ENCODE measurements around the gene OR6J1.
"Not testable (repeated sequence)": the region's sequence is repeated elsewhere in the genome, so short reads cannot be mapped to it uniquely, and the experiment has no call there.

Gene OR6J1

DNA sequence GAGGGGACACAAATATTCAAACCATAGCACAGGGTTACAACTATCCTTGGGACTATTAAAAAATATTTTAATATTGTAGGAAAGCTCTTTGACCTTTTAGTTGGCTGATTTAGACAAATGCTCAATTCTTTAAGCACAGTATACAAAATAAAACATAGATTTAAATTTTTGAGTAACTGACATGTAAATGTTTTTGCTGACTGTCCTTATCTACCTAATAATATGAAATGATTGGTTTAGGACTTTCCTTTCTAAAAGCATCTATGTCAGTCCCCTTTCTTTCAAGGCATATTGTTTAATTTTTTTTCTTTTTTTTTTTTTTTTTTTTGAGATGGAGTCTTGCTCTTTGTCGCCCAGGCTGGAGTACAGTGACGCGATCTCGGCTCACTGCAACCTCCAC is 16.5 kb upstream of the OR6J1 start:
- Mint-ChIP-seq H3K4me3 (no peak overlapping the region), H3K9me3 (no peaks in the 10 kb centered on the region), H3K36me3 (ENCODE audit: low read depth) (no peaks in the 10 kb centered on the region), H3K4me1 (ENCODE audit: low read depth) (peaks cover 3% of the 10 kb centered on the region), H3K27ac (no peak overlapping the region), H3K27me3 (ENCODE audit: low read depth) (peaks cover 9% of the 10 kb centered on the region)

DNA sequence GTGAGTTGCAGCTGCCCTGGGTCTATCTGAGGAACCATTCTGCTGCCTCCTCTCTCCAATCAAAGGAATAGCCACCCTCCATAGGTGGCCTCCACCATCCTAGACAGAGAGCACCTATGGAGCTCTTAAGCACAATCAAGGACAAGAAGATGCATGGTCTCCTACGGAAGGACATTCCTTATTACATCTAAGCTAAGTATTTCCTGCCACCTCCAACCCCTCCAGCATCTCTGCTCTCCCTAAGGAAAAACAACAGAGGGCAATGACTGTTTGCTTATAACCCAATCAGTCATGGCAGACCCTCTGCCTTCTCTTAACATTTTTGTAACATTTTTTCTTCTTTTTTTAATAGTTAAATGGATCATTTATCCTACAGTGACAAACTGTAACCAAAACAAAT is 14.8 kb upstream of the OR6J1 start:
- Mint-ChIP-seq H3K4me3 (no peak overlapping the region), H3K27me3 (ENCODE audit: low read depth) (peaks cover 5% of the 10 kb centered on the region), H3K36me3 (ENCODE audit: low read depth) (no peaks in the 10 kb centered on the region)

DNA sequence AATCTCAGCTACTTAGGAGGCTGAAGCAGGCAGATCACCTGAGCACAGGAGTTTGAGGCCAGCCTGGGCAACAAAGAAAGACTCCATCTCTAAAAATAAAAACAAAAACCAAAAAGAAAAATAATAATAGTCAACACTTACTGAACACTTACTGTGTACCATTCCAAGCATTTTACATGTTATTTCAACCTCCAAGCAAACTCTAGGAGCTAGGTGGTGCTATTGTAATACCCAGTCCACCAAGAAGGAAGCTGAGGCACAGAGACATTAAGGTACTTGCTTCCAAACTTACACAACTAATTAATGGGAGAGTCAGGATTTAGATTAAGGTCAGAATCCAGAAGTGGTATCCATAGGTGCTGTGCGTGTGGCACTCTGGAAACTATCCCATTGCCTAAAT is 13.7 kb upstream of the OR6J1 start:
- Mint-ChIP-seq H3K27ac (no peak overlapping the region), H3K36me3 (ENCODE audit: low read depth) (no peaks in the 10 kb centered on the region), H3K4me3 (no peak overlapping the region), H3K9me3 (no peaks in the 10 kb centered on the region), H3K4me1 (ENCODE audit: low read depth) (no peaks in the 10 kb centered on the region), H3K27me3 (ENCODE audit: low read depth) (peaks cover 4% of the 10 kb centered on the region)

More for the DNA sequence above, 14.8 kb upstream of the OR6J1 start:
- Mint-ChIP-seq H3K9me3 (no peaks in the 10 kb centered on the region), H3K4me1 (ENCODE audit: low read depth) (peaks cover under 1% of the 10 kb centered on the region), H3K27ac (no peak overlapping the region)

DNA sequence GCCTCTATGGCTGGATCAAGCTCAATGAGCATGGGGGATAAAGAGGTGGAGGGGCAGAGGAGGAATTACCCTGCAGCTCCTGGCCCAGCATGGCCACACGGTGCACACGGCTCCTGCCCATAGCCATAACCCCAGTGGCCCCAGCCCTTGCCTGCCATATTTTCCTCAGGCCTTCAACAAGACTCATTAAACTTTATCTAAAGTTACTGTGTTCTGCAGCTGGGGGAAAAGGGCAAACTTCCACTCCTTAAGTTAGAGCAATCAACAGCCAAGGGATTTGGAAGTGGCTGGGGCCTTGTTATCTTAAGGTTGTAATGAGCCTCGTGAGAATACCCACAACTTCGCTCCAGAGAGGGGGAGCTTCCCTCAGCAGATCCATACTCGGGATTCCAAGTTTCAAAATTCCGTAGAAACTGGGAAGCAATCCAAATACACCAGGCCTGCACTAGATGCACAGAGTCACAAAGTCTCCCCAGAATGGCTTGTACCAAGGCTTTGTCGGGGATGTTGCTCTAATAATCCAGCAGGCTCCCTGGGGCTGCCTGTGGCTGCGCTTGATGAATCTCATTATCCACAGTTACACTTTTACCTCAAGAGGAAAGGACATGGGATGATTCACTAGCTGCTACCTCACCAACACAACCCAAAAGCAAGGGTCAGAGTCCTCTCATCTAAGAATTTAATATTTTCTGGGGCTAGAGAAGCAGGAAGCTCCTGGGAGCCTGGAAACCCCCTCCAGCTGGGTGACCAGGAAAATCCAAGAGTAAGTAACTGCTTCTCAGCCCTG is 13.0 kb upstream of the OR6J1 start:
- no peak overlapping the region for H3K4me3 Mint-ChIP-seq
- no peaks in the 10 kb centered on the region for H3K9me3 Mint-ChIP-seq
- no peaks in the 10 kb centered on the region for H3K4me1 Mint-ChIP-seq (ENCODE audit: low read depth)
- peaks cover 4% of the 10 kb centered on the region for H3K27me3 Mint-ChIP-seq (ENCODE audit: low read depth)
- no peak overlapping the region for H3K27ac Mint-ChIP-seq
- no peaks in the 10 kb centered on the region for H3K36me3 Mint-ChIP-seq (ENCODE audit: low read depth)

DNA sequence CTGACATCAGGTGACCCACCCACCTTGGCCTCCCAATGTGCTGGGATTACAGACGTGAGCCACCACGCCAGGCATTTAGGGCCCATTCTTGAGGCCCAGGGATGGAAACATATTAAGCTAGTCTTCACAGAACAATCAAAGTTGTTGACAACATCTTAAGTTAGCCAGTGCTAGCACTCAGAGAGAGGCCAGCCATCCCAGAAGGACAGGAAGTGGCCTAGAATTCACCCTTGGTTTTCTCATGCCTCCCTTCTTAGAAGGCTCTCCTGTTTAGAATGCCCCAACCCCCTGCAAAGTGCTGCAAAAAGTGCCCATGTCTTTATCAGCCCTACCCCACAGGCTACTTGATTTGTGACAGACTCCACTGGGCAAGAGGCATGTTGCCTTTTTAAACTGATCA is 12.1 kb upstream of the OR6J1 start:
- Mint-ChIP-seq H3K9me3 (no peaks in the 10 kb centered on the region), H3K4me1 (ENCODE audit: low read depth) (no peaks in the 10 kb centered on the region), H3K4me3 (no peak overlapping the region), H3K27ac (no peak overlapping the region), H3K27me3 (ENCODE audit: low read depth) (peaks cover 2% of the 10 kb centered on the region), H3K36me3 (ENCODE audit: low read depth) (no peaks in the 10 kb centered on the region)

DNA sequence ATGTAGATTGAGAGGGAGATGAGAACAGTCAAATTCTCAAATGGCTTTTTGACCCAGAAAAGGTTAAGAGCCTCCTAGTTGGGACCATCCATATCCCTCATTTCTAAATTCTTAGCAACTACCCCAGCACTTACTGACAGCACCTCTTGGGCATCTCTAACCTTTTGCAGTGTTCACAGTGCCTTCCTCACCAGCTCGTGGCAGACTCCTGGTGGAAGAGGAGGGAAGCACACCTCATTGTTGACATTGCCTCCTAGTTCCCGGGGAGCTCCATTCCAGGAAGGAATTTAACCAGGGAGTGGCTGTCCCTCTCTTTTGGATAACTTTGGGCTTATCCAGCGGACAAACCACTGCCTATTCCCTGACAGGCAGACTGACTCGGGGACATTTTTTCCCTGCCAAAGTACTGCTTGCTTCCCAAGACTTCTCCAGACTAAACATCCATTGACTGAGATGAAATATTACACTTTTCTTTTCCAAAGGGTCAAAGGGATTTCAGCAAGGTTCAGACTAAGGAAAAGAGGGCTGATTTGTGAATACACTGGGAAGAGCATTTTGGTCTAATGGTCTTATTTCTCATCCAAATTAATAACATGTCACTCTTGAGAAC is 9.0 kb upstream of the OR6J1 start:
- no peaks in the 10 kb centered on the region for H3K27me3 Mint-ChIP-seq (ENCODE audit: low read depth)
- H3K4me1 Mint-ChIP-seq (ENCODE audit: low read depth): no peaks in the 10 kb centered on the region
- H3K9me3 Mint-ChIP-seq: no peaks in the 10 kb centered on the region
- H3K36me3 Mint-ChIP-seq (ENCODE audit: low read depth): no peaks in the 10 kb centered on the region
- H3K4me3 Mint-ChIP-seq: no peak overlapping the region
- H3K27ac Mint-ChIP-seq: no peak overlapping the region

DNA sequence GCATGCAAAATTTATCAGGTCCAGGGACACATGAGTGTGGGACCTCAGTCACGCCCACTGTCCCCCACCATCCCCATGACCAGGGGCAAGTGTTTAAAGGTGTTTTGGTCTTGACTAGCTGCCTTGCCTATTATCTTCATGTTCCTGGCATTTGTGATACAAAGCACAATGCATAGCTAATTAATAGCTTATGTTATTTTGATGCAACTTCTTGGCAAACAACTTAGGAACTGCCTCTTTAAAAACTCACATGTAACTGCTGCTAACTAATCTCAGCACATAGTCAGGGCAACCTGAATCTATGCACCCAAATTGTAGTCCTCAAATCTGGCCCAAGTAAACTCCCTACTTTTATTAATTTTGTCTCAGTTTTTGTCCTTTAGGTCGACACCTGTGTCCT is 7.4 kb upstream of the OR6J1 start:
- H3K9me3 Mint-ChIP-seq: no peaks in the 10 kb centered on the region
- no peak overlapping the region for H3K27ac Mint-ChIP-seq
- no peaks in the 10 kb centered on the region for H3K27me3 Mint-ChIP-seq (ENCODE audit: low read depth)
- no peaks in the 10 kb centered on the region for H3K36me3 Mint-ChIP-seq (ENCODE audit: low read depth)
- H3K4me1 Mint-ChIP-seq (ENCODE audit: low read depth): no peaks in the 10 kb centered on the region
- no peak overlapping the region for H3K4me3 Mint-ChIP-seq

DNA sequence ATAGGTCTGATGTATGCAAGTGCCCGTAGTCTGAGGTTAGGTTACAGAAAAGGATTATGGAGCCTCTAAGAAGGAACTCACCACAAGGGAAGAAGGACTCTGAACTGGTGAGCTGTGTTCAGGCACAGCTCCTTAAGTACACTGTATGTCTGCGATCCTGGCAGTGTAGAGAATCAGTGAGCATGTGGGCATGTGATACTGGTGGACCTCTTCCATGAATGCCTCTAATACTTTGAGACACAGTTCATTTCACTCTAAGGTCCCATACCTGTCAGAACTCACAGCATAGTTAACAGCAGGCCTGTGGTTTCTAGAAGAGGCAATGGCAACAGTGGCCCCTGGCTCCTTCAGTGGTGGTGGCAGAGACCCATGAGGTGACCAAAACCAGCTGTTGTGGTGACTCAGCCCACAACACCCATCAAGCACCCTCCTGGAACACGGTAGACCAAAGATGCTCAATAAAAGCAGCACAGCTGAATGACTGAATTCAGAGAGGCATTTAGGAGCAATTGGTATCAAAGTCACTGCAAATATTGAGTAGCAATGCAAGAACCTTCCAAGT is 6.9 kb upstream of the OR6J1 start:
- H3K27me3 Mint-ChIP-seq (ENCODE audit: low read depth): no peaks in the 10 kb centered on the region
- H3K36me3 Mint-ChIP-seq (ENCODE audit: low read depth): no peaks in the 10 kb centered on the region
- H3K4me1 Mint-ChIP-seq (ENCODE audit: low read depth): no peaks in the 10 kb centered on the region
- H3K9me3 Mint-ChIP-seq: no peaks in the 10 kb centered on the region
- no peak overlapping the region for H3K27ac Mint-ChIP-seq
- no peak overlapping the region for H3K4me3 Mint-ChIP-seq

DNA sequence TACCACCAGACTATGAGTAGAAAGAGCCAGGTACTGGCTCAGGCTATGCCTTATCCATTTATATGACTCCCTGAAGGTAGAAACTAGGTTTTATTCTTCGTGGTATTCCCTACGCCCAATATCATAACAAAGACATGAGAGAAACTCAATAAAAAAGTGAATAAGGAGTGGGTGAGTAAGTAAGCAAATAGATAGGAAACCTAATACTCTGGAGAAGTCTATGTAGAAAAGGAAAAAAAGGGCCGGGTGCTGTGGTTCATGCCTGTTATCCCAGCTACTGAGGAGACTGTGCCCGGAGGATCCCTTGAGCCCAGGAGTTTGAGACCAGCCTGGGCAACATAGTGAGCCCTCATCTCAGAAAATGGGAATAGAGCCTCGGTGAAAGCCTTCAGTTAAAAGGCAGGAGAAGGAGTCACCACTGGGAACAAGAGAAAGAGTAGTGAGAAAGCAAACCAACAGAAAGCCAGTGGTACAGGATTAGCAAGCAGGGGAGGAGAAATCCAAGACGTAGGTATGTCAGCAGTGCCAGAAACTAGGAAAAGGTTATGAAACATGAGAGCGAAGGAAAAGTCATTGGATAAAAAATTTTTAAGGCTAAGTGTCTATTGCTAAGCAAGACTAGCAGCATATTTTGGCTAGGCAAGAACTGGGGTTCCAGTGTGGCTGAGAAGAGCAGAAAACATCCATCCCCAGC is 6.0 kb upstream of the OR6J1 start:
- Mint-ChIP-seq H3K36me3 (ENCODE audit: low read depth) (no peaks in the 10 kb centered on the region), H3K27ac (no peak overlapping the region), H3K4me1 (ENCODE audit: low read depth) (no peaks in the 10 kb centered on the region), H3K27me3 (ENCODE audit: low read depth) (no peaks in the 10 kb centered on the region), H3K4me3 (no peak overlapping the region), H3K9me3 (no peaks in the 10 kb centered on the region)

DNA sequence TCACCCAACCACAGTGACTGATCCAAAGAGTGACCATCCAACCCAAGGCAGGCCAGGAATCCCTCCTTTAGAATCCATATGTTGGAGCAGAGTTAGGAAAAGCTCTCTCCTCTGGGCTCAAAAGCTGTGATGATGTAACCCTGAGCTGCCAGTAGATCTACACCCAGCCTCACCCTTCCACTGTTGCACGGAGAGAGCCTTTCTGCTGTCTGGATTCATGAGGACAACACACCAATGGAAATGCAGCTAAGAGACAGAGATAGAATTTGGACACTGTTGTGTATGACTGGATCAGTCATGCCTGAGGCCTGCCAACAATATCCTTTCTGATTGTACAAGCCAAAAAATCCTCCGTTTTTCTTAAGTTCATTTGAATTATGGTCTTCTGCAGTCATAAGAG is 4.4 kb upstream of the OR6J1 start:
- H3K36me3 Mint-ChIP-seq (ENCODE audit: low read depth): no peaks in the 10 kb centered on the region
- no peaks in the 10 kb centered on the region for H3K9me3 Mint-ChIP-seq
- no peak overlapping the region for H3K27ac Mint-ChIP-seq
- H3K27me3 Mint-ChIP-seq (ENCODE audit: low read depth): no peaks in the 10 kb centered on the region
- no peak overlapping the region for H3K4me3 Mint-ChIP-seq
- peaks cover 4% of the 10 kb centered on the region for H3K4me1 Mint-ChIP-seq (ENCODE audit: low read depth)

DNA sequence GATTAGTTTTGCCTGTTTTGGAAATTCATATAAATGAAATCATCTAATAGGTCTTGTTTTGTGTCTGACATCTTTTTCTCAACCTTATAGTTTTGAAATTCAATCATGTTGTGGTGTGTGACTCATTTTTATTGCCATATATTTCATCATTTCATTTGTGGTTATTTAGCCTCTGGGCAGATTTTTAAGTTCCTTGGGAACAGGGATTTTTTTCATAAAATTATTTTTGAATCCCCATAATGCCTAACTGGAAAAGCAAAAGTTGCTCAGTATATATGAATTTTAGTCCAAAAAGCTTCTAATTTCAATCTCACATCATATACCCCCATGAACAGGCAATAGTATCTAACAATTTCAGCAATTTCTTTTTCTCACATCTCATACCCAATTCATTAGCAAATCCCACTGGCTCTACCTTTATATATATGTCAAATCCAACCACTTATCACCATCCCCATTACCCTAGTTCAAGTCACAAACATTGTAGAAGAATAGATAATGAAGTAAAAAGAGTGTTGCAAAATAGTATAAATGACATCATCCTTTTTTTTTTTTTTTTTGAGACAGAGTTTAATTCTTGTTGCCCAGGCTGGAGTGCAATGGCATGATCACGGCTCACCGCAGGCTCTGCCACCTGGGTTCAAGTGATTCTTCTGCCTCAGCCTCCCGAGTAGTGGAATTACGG is 2.6 kb upstream of the OR6J1 start:
- H3K4me1 Mint-ChIP-seq (ENCODE audit: low read depth): peaks cover 4% of the 10 kb centered on the region
- H3K27ac Mint-ChIP-seq: no peak overlapping the region
- H3K4me3 Mint-ChIP-seq: no peak overlapping the region
- no peaks in the 10 kb centered on the region for H3K9me3 Mint-ChIP-seq
- H3K27me3 Mint-ChIP-seq (ENCODE audit: low read depth): no peaks in the 10 kb centered on the region
- H3K36me3 Mint-ChIP-seq (ENCODE audit: low read depth): no peaks in the 10 kb centered on the region

DNA sequence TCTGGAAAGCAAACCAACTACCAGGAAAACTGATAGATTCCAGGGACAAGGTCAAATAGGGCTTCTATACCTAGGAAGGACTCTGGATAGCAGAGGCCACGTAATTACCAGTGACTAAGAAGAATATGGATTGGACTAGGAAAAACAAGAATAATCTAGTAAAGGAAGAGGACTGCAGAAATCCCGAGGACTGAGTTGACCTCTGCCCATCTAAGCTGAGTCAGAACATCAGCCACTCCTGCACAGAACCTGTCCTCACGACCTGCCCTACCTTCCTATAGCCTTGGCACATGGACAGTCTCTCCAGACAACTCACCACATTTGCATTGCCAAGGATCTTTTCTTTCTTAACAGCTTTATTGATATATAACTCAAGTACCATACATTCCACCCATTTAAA is 2.3 kb downstream of the OR6J1 start:
- H3K36me3 Mint-ChIP-seq (ENCODE audit: low read depth): no peaks in the 10 kb centered on the region
- no peak overlapping the region for H3K4me3 Mint-ChIP-seq
- no peak overlapping the region for H3K27ac Mint-ChIP-seq
- peaks cover 3% of the 10 kb centered on the region for H3K27me3 Mint-ChIP-seq (ENCODE audit: low read depth)
- H3K4me1 Mint-ChIP-seq (ENCODE audit: low read depth): peaks cover 4% of the 10 kb centered on the region
- no peaks in the 10 kb centered on the region for H3K9me3 Mint-ChIP-seq

DNA sequence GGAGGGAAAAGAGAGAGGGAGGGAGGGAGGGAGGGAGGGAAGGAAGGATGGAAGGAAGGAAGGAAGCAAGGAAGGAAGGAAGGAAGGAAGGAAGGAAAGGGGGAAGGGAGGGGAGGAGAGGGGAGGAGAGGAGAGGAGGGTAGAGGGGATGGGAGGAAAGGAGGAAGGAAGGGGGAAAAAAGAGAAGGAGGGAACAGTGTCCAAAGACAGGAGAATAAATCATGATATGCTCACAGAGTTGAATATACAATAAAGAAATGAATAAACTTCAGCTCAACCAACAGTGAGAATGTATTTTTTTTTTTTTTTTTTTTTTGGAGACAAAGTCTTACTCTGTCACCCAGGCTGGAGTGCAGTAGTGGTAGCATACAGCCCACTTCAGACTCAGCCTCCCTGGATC is 4.0 kb downstream of the OR6J1 start:
- Mint-ChIP-seq H3K9me3 (no peaks in the 10 kb centered on the region), H3K27me3 (ENCODE audit: low read depth) (peaks cover 3% of the 10 kb centered on the region), H3K4me3 (no peak overlapping the region), H3K27ac (no peak overlapping the region), H3K4me1 (ENCODE audit: low read depth) (peaks cover 4% of the 10 kb centered on the region), H3K36me3 (ENCODE audit: low read depth) (no peaks in the 10 kb centered on the region)

DNA sequence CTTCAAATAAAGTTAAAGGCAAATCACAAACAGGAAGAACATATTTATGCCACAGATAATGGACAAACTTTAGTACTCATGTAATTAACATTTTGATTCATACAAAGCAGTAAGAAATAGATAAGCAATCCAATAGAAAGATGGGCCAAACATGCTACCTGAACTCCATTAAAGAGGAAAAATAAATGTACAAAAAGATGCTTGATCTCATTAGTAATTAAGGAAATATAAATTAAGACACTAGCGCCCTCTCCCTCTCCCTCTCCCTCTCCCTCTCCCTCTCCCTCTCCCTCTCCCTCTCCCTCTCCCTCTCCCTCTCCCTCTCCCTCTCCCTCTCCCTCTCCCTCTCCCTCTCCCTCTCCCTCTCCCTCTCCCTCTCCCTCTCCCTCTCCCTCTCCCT is 8.2 kb downstream of the OR6J1 start:
- H3K4me1 Mint-ChIP-seq (ENCODE audit: low read depth); H3K9me3 Mint-ChIP-seq; H3K27me3 Mint-ChIP-seq (ENCODE audit: low read depth); H3K36me3 Mint-ChIP-seq (ENCODE audit: low read depth); H3K4me3 Mint-ChIP-seq; H3K27ac Mint-ChIP-seq: not testable (repeated sequence)

All from T-helper 1 cell treated with Interleukin-12 subunit alpha and Interleukin-12 subunit beta and Interleukin-4 antibody, amounts not matched to agents 30 μg/mL and 1 μg/mL, for 36 hours (primary cell).